CD4-positive, alpha-beta T cell treated with Interleukin-4 for 4 hours (primary cell): ENCODE data around the gene COBLL1.
"Not testable (repeated sequence)": the region's sequence is repeated elsewhere in the genome, so short reads cannot be mapped to it uniquely, and the experiment has no call there.

Experiments
- DNase-seq: peaks from one replicate; pipeline ENCODE4 v3.0.0-alpha.2; 2020

The COBLL1 gene

DNA sequence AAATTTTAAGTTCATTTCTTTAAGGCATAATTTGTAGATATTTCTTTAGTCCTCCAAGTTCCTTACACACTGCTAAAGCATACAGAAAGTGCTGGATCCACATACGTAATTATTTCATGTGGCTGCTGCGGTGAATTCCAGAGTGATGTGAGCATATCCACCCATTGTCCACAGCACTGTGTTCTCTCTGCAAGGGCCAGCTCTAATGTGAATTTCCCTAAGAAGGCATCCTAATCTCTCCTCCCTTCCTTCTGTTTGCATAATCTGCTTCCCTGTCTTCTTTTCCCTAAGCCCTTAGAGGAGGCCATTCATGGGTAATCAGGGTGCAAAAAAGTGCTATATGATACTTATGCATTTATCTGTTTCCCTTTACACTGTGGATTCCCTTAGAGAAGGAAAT lies 57.2 kb downstream of the COBLL1 start:
- no peak for DNase-seq

DNA sequence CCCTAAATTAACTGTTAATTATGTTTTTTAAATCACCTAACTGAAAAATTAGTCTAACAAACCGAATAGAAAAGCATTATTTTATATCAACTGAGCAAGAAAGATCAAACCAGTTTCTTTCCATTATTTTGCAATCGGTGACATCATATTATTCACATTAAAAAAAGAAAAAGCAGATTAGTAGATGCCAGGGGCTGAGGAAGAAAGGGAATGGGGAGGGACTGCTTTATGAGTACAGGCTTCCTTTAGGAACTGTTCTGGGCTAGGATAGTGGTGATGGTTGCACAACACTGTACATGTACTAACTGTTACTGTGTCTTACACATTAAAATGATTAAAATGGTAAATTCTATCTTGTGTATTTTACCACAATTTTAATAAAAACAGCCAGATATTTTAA lies 59.3 kb downstream of the COBLL1 start:
- no peak for DNase-seq

DNA sequence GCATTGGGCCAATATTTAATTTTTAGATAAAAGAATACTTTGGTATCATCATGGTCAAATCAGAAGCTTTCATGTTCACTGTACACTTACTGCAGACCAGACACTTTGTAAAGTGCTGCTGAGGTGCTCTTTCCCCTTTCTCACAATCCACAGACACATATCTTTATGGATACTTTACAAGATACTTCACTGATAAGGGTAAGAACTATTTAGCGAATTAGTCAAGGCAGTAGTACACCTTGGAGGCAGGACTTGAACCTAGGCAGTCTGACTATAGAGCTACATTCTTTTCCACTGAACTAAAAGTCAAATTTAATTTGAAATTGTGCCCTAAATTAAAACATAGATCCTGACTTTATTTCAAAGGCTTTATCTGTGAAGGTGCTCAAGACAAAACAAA lies 60.2 kb downstream of the COBLL1 start:
- no peak for DNase-seq

DNA sequence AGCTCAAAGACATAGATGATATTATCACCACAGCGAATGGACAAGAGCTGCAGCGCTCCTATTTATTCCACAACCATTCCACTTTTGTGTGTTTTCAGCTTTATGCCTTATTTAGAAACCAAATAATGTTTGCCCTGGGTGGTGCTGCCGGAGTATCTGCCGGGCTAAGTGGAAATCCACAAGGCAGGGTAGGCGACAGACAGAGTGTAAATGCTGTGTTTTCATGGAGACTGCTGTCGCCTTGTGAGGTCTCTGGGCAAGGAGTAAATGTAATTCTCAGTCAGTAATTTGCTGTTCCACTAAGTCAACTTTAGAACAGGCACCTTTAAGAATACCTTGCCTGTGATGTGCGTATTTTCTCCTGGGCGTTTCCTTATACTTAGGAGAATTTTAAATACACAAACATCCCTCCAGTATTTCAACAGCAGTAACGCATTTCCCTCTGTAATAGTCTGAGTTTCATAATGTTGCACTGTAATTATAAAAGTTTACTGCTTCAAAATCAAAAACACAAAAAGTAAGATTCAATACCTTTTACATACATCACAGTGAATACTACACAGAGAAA lies 60.9 kb downstream of the COBLL1 start:
- no peak for DNase-seq

GRCh38 chr2:164779383-164780057 lies 62.1 kb downstream of the COBLL1 start:
- no peak for DNase-seq

DNA sequence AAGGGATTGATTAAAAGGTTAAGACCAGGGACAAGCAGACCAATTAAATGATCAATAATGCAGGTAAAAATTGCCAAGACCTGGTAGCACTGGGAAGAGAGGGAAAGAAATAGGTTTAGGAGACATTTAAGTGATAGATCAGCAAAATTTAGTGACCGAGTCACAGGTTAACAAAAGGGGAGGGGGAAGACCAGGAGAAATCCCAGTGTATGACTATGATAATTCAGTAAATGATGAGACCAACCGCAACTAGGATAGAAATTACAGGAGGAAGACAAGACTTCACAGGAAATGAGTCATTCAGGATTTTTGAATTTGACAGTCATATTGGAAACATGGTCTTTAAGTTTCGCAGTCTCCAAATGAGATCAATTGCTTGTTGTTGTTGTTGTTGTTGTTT lies 62.9 kb downstream of the COBLL1 start:
- DNase-seq: no peak

DNA sequence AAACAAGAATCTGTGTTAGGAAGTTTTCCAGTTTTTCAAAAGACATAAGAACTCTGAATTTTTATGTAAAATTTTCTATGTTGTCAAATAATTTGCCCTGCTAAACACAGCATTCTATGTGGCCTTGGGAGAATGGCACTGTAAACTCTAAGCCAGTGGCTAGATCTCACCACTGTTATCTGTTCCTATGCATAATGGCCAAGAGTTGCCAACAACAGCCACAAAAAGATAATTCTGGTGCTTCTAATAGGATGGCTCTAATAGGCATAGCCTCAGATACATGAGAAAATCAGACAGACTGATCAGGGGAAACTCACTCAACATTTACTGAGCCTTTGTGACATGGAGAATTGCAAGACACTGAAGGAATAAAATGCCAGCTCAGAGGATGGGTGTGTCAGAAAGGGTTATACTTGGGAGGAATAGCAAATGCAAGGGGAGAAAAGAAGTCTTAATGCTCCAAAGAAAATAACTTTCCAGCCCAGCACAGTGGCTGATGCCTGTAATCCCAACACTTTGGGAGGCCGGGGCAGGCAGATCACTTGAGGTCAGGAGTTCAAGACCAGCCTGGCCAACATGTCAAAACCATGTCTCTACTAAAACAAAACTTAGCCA lies 63.7 kb downstream of the COBLL1 start:
- no peak for DNase-seq

GRCh38 chr2:164773635-164774034 lies 68.0 kb downstream of the COBLL1 start:
- DNase-seq: no peak

- DNase-seq: no peak
These were observed 68.5 kb downstream of the COBLL1 start for GRCh38 chr2:164773091-164773490.

GRCh38 chr2:164771897-164772296 lies 69.7 kb downstream of the COBLL1 start:
- no peak for DNase-seq

DNA sequence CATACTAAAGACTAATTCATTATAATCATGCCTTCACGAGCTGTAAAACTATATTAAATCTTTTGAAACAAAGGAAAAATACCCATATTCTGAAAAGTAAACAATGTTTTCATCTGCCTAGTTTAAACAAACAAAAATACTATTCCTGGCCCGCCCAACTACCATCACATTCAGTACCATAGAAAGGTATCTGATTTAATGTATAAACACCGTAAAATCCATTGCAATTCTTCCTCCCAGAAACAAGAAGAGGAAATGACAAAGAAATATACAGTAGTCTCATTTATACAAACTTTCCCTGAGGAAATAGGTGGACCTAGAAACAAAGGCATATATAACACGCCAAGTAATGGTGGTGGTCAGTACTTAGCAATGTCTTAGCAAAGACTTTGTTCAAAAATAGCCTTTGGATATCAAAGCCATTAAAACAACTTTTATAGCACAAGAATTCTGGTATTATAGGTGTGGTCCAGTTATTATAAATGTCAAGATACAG lies 71.2 kb downstream of the COBLL1 start:
- no peak for DNase-seq

DNA sequence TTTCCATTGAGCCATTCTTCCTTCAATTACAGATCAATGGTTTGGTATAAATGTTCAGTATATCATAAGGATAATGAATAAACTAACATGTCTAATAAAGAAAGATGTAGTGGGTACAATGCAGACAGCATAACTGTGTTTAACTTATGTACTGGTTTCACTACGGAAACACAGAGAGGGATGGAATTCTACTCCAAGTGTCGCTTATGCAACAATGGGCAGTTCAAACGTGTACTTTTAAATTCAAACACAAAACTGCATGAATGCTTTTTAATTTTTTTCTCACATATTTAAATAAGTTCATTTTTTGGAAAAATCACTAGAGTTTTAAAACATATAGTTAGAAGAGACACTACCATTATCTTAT lies 74.7 kb downstream of the COBLL1 start:
- DNase-seq: no peak

DNA sequence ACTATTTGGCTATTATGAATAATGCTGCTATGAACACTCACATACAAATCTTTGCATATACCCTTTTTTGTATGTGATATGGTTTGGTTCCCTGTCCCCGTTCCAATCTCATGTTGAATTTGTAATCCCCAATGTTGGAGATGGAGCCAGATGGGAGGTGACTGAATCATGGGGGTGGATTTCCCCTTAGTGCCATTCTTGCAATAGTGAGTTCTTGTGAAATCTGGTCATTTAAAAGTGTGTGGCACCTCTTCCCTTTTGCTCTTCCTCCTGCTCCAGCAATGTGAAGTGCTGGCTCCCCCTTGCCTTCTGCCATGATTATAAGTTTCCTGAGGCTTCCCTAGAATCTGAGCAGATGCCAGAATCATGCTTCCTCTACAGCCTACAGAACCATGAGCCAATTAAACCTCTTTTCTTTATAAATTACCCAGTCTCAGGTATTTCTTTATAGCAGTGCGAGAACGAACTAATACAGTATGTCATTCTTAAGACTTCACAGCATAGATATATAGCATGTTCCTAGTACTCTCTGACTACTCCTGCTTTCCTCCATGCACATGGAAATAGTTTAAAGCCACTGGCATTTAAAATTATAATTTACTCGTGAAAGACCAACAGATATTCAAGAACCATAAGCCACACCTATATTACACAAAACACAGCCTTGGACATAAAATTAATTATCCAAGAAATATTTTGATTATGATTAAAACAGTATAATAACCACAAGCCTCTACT lies 75.2 kb downstream of the COBLL1 start:
- DNase-seq: no peak

DNA sequence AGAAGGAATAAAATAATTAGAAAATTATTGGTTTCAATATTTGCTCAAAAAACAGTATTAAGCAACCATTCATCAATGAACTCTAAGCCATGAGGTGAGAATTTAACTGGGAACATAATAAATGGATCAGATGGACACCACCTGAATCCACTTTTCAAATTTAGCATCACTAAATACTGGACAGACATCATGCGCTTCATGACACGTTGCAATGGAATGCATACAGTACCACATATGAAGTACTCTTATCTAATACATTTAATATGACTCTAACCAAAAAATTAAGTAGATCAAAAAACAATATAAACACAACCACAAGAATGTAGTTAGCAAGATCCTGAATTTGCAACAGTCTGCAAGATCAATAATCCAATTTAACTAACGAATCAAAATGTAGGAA lies 76.6 kb downstream of the COBLL1 start:
- no peak for DNase-seq

- DNase-seq: no peak
These were observed 77.1 kb downstream of the COBLL1 start for GRCh38 chr2:164764474-164764873.

DNA sequence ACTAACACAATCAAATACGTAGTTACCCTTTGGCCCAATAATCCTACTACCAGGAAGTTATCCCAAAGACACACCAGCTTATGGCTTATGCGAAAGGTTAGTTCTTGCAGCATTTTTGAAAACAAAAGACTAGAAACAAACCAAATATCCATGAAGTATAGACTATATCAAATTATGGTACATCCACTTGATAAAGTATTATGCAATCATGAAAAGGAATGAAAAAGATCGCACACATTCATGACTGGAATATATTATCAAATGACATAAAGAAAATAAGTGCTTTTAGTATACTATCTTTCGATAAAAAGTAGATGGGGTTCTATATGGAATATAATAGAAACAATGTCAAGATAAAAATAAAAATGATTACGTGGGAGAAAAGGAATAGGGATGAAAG lies 78.2 kb downstream of the COBLL1 start:
- DNase-seq: no peak

GRCh38 chr2:164761737-164762460 lies 79.7 kb downstream of the COBLL1 start:
- DNase-seq: no peak

- not testable (repeated sequence) for DNase-seq
These were observed 80.4 kb downstream of the COBLL1 start for GRCh38 chr2:164761201-164761600.

- no peak for DNase-seq
These were observed 81.4 kb downstream of the COBLL1 start for GRCh38 chr2:164760179-164760578.

- no peak for DNase-seq
These were observed 83.5 kb downstream of the COBLL1 start for GRCh38 chr2:164757934-164758695.

DNA sequence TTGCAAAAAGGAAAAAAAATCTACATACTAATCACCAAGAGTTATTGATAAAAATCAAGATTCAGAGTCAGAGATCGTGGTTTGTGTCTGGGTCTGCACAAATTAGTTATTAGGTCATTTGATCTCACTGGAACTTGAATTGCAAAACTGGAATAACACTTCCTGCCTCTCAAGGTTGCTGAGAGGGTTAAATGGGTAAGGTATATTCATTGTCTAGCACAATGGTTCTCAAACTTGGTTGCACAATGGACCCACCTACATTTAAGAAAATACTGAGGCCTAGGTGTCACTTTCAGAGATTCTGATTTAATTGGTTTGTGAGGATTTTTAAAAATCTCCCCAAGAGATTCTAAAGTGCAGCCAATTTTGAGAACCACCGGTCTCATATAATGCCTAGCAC lies 84.8 kb downstream of the COBLL1 start:
- DNase-seq: no peak

- DNase-seq: no peak
These were observed 85.7 kb downstream of the COBLL1 start for GRCh38 chr2:164755952-164756351.
